Measurements from ENCODE around the gene FAM3D.

DNA sequence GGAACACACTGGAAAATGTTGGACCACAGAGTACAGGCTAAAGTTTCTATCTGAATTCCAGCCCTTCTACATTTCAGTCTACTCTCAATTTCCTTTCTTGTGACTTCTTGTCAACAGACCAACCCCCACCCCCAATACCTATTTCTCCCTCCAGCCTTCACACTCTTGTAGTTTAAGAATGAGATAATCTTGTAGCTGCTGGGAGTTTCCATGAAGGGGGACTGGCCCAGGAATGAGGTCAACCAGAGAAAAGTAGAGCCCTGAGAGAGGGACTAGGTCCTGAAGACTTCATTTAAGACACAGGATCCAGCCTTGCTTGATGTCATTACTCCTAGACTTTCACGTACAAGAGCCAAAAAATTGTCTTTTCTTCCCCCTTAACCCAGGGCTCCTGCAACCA lies 59.9 kb downstream of the FAM3D start:
- TF ChIP-seq, protein P1, sequence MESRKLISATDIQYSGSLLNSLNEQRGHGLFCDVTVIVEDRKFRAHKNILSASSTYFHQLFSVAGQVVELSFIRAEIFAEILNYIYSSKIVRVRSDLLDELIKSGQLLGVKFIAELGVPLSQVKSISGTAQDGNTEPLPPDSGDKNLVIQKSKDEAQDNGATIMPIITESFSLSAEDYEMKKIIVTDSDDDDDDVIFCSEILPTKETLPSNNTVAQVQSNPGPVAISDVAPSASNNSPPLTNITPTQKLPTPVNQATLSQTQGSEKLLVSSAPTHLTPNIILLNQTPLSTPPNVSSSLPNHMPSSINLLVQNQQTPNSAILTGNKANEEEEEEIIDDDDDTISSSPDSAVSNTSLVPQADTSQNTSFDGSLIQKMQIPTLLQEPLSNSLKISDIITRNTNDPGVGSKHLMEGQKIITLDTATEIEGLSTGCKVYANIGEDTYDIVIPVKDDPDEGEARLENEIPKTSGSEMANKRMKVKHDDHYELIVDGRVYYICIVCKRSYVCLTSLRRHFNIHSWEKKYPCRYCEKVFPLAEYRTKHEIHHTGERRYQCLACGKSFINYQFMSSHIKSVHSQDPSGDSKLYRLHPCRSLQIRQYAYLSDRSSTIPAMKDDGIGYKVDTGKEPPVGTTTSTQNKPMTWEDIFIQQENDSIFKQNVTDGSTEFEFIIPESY (IDR thresholded peaks at IDR 0.05) = no peak
- no peak for TF ChIP-seq FOXA1 (IDR thresholded peaks at IDR 0.05)
- TF ChIP-seq, protein P2, sequence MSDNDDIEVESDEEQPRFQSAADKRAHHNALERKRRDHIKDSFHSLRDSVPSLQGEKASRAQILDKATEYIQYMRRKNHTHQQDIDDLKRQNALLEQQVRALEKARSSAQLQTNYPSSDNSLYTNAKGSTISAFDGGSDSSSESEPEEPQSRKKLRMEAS (IDR thresholded peaks at IDR 0.05) = no peak
- TF ChIP-seq HNF4A (conservative IDR thresholded peaks at IDR 0.05) = no peak
- TF ChIP-seq, protein P3, sequence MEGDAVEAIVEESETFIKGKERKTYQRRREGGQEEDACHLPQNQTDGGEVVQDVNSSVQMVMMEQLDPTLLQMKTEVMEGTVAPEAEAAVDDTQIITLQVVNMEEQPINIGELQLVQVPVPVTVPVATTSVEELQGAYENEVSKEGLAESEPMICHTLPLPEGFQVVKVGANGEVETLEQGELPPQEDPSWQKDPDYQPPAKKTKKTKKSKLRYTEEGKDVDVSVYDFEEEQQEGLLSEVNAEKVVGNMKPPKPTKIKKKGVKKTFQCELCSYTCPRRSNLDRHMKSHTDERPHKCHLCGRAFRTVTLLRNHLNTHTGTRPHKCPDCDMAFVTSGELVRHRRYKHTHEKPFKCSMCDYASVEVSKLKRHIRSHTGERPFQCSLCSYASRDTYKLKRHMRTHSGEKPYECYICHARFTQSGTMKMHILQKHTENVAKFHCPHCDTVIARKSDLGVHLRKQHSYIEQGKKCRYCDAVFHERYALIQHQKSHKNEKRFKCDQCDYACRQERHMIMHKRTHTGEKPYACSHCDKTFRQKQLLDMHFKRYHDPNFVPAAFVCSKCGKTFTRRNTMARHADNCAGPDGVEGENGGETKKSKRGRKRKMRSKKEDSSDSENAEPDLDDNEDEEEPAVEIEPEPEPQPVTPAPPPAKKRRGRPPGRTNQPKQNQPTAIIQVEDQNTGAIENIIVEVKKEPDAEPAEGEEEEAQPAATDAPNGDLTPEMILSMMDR (IDR thresholded peaks at IDR 0.05; ENCODE audit: low read depth, low read length, missing input control) = no peak
- no peak for TF ChIP-seq REST (IDR thresholded peaks at IDR 0.05)
